HPDE6-E6E7 (cell line): Measurements from ENCODE around the gene STK38L.

Source experiments
- DNase-seq: peaks from one replicate; pipeline ENCODE4 v3.0.0; 2011; ENCODE audit warnings: missing footprints; ENCODE audit errors: extremely low spot score

The STK38L gene

GRCh38 chr12:27243804-27244688 is at the start of gene STK38L:
STK38L (plus strand) TSS chr12:27244286; CDS start chr12:27297721, 53,435 bp downstream.
- peak; percentile 89 for DNase-seq

GRCh38 chr12:27194644-27195043 is 49.4 kb upstream of the STK38L start:
- no peak for DNase-seq

DNA sequence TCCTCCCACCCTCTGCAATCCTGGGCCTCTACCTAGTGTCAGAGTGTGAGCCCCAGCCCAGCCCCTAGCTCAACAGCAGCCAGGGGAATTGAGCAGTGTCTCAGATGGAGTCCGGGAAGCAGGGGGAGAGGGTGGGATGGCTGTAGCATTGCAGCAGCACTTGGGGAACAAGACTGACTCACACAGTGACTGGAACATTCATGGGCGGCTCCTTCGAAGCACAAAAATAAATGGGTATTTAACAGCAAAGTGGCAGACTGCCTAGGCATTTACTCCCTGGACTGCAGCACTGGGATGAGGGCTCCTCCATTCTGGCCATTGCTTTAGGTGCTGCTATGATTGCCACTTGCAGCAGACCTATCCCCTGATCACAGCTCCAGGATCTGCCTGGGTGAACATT is 46.0 kb upstream of the STK38L start:
- DNase-seq, result no peak

DNA sequence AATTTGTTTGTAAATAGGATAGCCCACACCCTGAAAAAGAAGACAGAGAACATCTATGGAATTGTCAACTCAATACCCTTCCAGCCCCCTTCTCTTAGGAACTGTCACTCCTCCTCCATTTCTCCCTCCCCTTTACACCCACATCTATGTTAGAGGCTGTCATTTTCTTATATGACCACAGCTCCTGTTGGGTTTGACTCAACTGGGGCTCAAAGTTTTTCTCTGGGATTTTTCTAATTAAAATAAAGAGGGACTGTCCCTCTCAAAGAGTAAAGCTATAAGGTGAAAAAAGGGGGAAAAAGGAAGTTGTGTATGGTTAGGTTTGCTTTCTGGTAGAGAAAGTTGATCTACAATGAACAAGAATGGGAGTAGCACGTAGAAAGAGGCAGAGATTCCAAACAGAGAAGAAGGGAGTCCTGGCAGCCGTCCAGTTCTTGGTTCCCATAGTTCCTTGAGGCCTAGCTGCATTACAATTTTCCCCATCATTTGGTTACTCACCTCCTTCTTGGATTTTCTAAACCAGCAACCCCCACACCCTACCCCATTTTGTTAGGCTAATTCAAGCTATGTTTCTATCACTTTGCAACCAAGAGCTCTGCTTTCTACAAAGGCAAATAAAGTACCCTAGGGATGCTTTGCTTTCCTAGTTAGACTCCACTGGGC is 44.3 kb upstream of the STK38L start:
- DNase-seq, result no peak

DNA sequence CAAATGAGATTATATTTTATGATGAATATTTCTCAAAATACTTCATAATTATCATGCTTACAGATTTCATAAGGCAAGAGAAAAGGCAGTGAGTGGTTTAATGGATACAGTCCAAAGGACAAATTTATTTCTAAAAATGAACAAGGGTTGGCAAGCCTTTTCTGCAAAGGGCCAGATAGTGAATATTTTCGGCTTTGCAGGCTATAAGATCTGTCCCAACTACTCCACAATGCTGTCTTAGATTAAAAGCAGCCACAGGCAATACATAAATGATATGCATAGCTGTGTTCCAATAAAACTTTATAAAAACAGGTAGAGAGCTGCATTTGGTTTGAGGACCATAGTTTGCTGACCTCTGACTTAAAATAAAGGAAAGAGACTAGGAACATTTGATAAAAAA is 42.9 kb upstream of the STK38L start:
- DNase-seq, result no peak

- DNase-seq, result no peak
Measured at GRCh38 chr12:27206801-27207502, 37.1 kb upstream of the STK38L start.

DNA sequence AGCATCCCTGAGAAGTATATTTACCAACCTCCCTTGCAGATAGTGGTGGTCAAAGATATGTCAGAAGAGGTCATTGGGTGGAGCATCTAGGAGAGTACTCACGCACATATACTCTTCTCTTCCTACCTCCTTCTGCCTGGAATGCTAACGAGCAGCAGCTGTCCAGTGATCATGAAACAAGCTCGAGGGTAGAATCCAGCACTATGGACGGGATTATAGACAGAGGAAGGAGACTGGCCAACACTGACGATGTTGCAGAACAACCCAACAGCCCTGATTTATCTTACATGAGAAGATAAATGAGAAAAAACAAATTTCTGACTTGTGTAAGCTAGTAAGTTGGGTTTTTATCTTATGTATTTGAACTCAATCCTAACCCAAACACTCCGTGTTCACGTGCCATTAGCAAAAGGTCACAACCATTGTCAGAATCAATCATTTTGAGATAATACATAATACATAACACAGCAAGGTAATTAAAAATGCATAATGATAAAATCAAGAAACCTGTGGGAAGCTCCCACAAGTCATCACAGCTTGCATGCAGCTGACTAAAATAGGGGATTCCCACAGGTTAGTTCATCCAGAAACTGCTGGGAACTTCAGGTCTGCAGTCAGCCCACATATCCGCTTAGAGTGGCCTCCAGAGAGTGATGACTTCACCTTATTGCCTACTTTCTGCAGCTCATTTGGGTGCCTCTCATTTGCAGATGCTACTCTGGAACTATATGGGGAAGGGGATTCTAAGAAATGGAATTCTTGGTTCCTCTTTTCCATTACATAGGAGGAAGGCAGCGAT is 36.3 kb upstream of the STK38L start:
- DNase-seq, result no peak

- no peak for DNase-seq
Measured at GRCh38 chr12:27208414-27208750, 35.7 kb upstream of the STK38L start.

DNA sequence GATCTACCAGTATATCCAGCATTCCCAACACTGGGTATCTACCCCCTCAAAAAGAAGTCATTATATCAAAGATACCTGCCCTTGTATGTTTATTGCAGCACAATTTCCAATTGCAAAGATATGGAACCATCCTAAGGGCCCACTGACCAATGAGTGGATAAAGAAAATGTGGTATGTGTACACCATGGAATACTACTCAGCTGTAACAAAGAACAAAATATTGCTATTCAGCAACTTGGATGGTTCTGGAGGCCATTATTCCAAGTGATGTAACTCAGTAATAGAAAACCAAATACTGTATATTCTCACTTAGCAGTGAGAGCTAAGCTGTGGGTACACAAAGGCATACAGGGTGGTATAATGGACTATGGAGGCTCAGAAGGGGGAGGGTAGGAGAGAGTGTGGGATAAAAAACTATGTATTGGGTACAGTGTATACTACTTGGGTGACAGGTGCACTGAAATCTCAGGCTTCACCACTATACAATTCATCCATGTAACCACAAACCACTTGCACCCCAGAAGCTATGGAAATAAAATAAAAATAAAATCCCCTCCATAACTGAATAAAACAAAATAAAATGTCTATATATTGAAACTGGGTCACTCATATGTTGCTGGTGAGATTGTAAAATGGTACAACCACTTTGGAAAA is 34.7 kb upstream of the STK38L start:
- DNase-seq, result no peak

DNA sequence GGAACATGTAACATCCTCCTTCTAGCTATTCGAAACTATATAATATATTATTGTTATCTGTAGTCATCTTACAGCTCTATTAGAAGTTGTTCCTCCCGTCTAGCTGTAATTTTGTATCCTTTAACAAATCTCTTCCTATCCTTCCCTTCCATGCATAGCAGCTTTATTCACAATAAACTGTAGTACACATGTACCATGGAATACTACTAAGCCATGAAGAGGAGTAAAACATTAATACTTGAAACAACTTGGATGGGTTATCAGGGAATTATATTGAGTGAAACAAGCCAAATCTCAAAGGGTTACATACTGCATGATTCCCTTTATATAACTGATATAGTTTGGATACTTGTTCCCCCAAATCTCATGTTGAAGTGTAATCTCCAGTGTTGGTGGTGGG is 33.9 kb upstream of the STK38L start:
- DNase-seq, result no peak

DNA sequence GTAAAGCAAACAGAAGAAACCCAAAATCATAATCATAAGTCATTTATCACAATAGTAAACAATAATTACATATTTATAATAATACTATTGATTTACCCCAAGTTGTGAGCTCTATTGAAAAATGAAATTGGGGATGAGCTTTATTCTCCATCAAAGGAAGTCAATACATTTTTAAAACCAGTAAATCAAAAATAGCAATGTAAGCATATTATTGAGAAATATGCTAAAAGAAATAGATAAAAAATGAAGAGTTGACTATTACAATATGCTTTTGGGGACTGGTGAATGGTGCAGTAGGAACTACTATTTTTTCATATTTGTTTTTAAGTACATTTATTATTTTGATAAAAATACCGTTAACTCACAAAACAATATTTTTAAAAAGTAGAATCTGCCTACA is 31.2 kb upstream of the STK38L start:
- DNase-seq, result no peak

- DNase-seq, result no peak
Measured at GRCh38 chr12:27213304-27213703, 30.8 kb upstream of the STK38L start.

- DNase-seq, result no peak
Measured at GRCh38 chr12:27213830-27214787, 30.0 kb upstream of the STK38L start.

GRCh38 chr12:27217590-27217989 is 26.5 kb upstream of the STK38L start:
- no peak for DNase-seq

GRCh38 chr12:27219693-27220054 is 24.4 kb upstream of the STK38L start:
- no peak for DNase-seq

DNA sequence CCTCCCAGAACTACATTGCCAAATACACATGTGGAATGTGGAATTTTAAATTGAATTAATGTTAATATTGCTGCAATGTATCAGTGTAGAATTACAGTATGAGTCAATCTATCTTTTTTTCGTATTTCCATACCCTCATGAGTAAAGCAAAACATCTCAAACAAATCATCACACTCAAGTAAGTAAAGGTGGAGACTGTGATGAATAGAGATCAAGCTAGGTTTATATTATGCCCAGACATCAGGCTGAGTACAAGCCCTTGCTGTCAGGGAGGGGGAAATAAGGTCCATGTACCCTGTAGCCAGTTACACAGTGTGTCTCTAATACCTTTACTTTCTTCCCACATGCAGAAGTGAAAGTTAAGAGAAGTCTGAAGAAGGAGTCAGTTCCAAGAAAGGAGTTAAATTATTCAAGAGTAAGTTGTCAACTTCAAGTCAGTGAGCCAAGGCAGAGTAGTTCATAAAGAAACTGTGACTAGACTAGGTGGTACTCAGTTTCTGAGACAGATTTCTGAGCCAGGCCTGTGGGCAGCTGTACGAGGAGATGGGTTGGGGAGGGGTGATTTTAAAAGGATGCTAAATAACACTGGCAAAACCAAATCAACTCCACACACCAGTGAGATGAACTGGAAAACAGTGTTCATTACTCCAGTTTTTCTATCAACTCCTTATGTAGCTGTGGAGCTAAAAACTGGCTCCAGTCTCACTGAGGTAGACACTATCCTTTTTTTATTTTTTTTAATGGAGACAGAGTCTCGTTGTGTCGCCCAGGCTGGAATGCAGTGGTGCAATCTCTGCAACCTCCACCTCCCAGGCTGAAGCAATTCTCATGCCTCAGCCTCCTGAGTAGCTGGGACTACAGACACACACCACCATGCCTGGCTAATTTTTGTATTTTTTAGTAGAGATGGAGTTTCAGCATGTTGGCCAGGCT is 23.8 kb upstream of the STK38L start:
- DNase-seq, result no peak

- DNase-seq, result no peak
Measured at GRCh38 chr12:27220988-27221345, 23.1 kb upstream of the STK38L start.

DNA sequence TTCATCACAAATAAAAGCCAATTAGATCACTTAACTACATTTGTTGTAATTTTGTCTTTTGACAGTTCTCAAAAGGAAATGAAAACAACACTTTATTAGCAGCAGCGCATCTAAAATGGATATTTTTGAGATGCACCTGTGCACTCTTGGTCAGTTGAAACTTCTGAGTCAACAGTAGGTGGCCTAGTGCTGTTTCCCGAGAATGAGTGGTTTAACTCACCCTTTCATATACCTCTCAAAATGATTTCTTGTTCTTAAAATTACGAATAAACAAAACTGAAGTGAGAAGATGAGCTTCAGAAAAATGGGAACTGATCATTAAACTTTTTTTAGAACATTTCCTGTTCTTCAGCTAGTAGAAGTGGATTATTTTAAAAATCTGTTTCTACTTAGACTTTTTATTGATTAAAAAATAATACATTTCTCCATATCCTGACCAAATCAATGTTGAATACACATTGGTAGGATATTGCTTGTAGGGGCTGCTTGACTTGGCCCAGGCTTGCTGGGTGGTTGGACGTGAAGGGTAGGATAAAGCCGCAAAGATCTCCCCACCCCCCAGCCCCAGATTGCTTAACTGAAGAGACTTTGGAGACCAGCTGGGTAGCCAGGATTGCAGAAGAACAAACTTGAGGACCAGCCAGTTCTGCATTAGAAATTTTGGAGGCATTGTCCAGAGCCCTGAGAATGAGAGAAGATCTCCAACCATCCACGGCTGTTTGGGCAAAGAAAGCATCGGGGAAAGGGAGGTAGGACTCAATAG is 22.3 kb upstream of the STK38L start:
- DNase-seq, result no peak
